PC-9 (cell line): Measurements from ENCODE around the gene BRD1. TPM values are rescaled to one million over a fixed set of nuclear protein-coding genes. Genes with fewer than 3 reads are reported as not detected.

ENCODE experiments used
- BruUV-seq: library from RNA; stranded (reverse); fragments of 400-500 nt; replicated peaks from 2 replicates; lab custom pipeline; 2021; lab: Mats Ljungman, UMichigan
- CTCF ChIA-PET: fragments of 300-600 bp; sonication (Branson Sonifier 250); formaldehyde crosslinking; loops from one replicate; lab custom pipeline; 2022; ENCODE audit warnings: antibody characterized with exemption; lab: Charles Lee
- POLR2A ChIA-PET: fragments of 300-600 bp; sonication (Branson Sonifier 250); formaldehyde crosslinking; loops from one replicate; lab custom pipeline; 2022; ENCODE audit warnings: antibody characterized with exemption; ENCODE audit not compliant: unreplicated experiment; lab: Charles Lee
- DNase-seq, 2 experiments: peaks; one replicate each; pipeline versions ENCODE4 v3.0.0 to v3.0.0-alpha.2; 2015 to 2022; ENCODE audit warnings: mixed read lengths in 1 of 2
- H2AFZ ChIP-seq: fragments of 200-600 bp; sonication (generic); 2 replicates; pipeline ENCODE4 v1.8.1; 2017; ENCODE audit warnings: antibody characterized with exemption
- H3F3A ChIP-seq: fragments of 200-600 bp; sonication (generic); 2 replicates; pipeline ENCODE4 v1.8.1; 2017; ENCODE audit warnings: antibody characterized with exemption, mild to moderate bottlenecking, low read depth; ENCODE audit not compliant: insufficient read depth
- H3K27ac ChIP-seq: fragments of 200-600 bp; sonication (generic); 2 replicates; pipeline ENCODE4 v1.6.1; 2016; ENCODE audit warnings: mixed run types
- H3K27me3 ChIP-seq: fragments of 200-600 bp; sonication (generic); 2 replicates; pipeline ENCODE4 v1.6.1; 2016; ENCODE audit warnings: low read depth, mixed run types; ENCODE audit not compliant: insufficient read depth
- H3K36me3 ChIP-seq: fragments of 200-600 bp; sonication (generic); 2 replicates; pipeline ENCODE4 v1.6.1; 2016; ENCODE audit warnings: low read depth, mixed run types
- H3K4me1 ChIP-seq: fragments of 200-600 bp; sonication (generic); replicated peaks from 2 replicates; pipeline ENCODE4 v1.6.1; 2016; ENCODE audit warnings: mixed run types; ENCODE audit not compliant: insufficient read depth
- H3K4me2 ChIP-seq: fragments of 200-600 bp; sonication (generic); 2 replicates; pipeline ENCODE4 v1.6.1; 2017; ENCODE audit warnings: mixed run types
- H3K4me3 ChIP-seq: fragments of 200-600 bp; sonication (generic); 2 replicates; pipeline ENCODE4 v1.6.1; 2016; ENCODE audit warnings: mixed run types
- H3K79me2 ChIP-seq: fragments of 200-600 bp; sonication (generic); 2 replicates; pipeline ENCODE4 v1.6.1; 2017; ENCODE audit warnings: low read depth, mixed run types
- H3K9me2 ChIP-seq: fragments of 200-600 bp; sonication (generic); 2 replicates; pipeline ENCODE4 v1.8.1; 2017; ENCODE audit warnings: mild to moderate bottlenecking; ENCODE audit not compliant: insufficient read depth
- H3K9me3 ChIP-seq: fragments of 200-600 bp; sonication (generic); 2 replicates; pipeline ENCODE4 v1.8.1; 2016; ENCODE audit warnings: low read depth; ENCODE audit not compliant: insufficient read depth
- H4K20me1 ChIP-seq: fragments of 200-600 bp; sonication (generic); 2 replicates; pipeline ENCODE4 v1.8.1; 2017; ENCODE audit not compliant: insufficient read depth
- CTCF ChIP-seq: fragments of 200-600 bp; sonication (generic); conservative IDR thresholded peaks from 2 replicates; pipeline ENCODE4 v1.6.1; 2017; ENCODE audit warnings: mixed run types, antibody characterized with exemption, mild to moderate bottlenecking, moderate library complexity
- EZH2 ChIP-seq: fragments of 200-600 bp; sonication (generic); IDR thresholded peaks from 2 replicates; pipeline ENCODE4 v1.8.0; 2017; ENCODE audit warnings: antibody characterized with exemption, low read depth
- intact Hi-C: fragments of 100-400 bp; cut with micrococcal nuclease; formaldehyde crosslinking; loops from one replicate; pipeline ENCODE4 v1.10.0; 2022; ENCODE audit not compliant: unreplicated experiment
- total RNA-seq: library from RNA; stranded (reverse); gene quantifications from 2 replicates; pipeline ENCODE4 v1.2.3, GENCODE V29; 2021

The BRD1 gene
- total RNA-seq, 1 experiment from 2014 or later: 28.5 TPM

- Histone ChIP-seq H2AFZ (no peak overlapping the region), H3K9me3 (no peaks in the 10 kb centered on the region), H3K27me3 (peaks cover 83% of the 10 kb centered on the region), H3K4me3 (no peak overlapping the region), H3K27ac (no peak overlapping the region), H3K4me2 (no peak overlapping the region), H3K9me2 (no peaks in the 10 kb centered on the region), H3K79me2 (no peaks in the 10 kb centered on the region), H4K20me1 (no peaks in the 10 kb centered on the region), H3F3A (no peaks in the 10 kb centered on the region), H3K36me3 (no peaks in the 10 kb centered on the region), H3K4me1 (no peaks in the 10 kb centered on the region)
- BruUV-seq: no TSS peak
- TF ChIP-seq CTCF: no peak
- TF ChIP-seq EZH2: no peak
- POLR2A ChIA-PET: no interaction called here
- intact Hi-C loops: no loop called here
- no peak for DNase-seq
- CTCF ChIA-PET: no interaction called here
These were observed 73.5 kb downstream of the BRD1 start for GRCh38 chr22:49753961-49754695.

GRCh38 chr22:49753276-49753890 lies 74.3 kb downstream of the BRD1 start:
- no peak for TF ChIP-seq EZH2
- no peak for TF ChIP-seq CTCF
- H3K79me2 ChIP-seq: no peaks in the 10 kb centered on the region
- no peak overlapping the region for H3K4me2 ChIP-seq
- H2AFZ ChIP-seq: no peak overlapping the region
- no peaks in the 10 kb centered on the region for H3K4me1 ChIP-seq
- CTCF ChIA-PET: no interaction called here
- no peaks in the 10 kb centered on the region for H3F3A ChIP-seq
- no peaks in the 10 kb centered on the region for H4K20me1 ChIP-seq
- no peak overlapping the region for H3K4me3 ChIP-seq
- intact Hi-C loops: no loop called here
- POLR2A ChIA-PET: no interaction called here
- H3K36me3 ChIP-seq: no peaks in the 10 kb centered on the region
- no peak overlapping the region for H3K27ac ChIP-seq
- BruUV-seq: no TSS peak
- no peaks in the 10 kb centered on the region for H3K9me3 ChIP-seq
- H3K9me2 ChIP-seq: no peaks in the 10 kb centered on the region
- H3K27me3 ChIP-seq: peaks cover 80% of the 10 kb centered on the region
- DNase-seq: no peak

- Histone ChIP-seq H3K9me3 (no peaks in the 10 kb centered on the region), H3F3A (no peaks in the 10 kb centered on the region), H4K20me1 (no peaks in the 10 kb centered on the region), H3K36me3 (no peaks in the 10 kb centered on the region), H3K9me2 (no peaks in the 10 kb centered on the region), H3K4me1 (no peaks in the 10 kb centered on the region), H3K4me3 (no peak overlapping the region), H3K79me2 (no peaks in the 10 kb centered on the region), H3K4me2 (no peak overlapping the region), H3K27me3 (peaks cover 81% of the 10 kb centered on the region), H2AFZ (no peak overlapping the region), H3K27ac (no peak overlapping the region)
- BruUV-seq: no TSS peak
- DNase-seq: no peak
- no peak for TF ChIP-seq EZH2
- no peak for TF ChIP-seq CTCF
- ChIA-PET CTCF (no interaction called here), POLR2A (no interaction called here)
- intact Hi-C loops: no loop called here
These were observed 75.0 kb downstream of the BRD1 start for GRCh38 chr22:49752598-49753091.
